22Rv1 (cell line): ENCODE measurements around the gene WDR83.

ENCODE experiments used
- H3K27ac ChIP-seq: fragments of 450-650 bp; 2 replicates; pipeline ENCODE4 v1.5.1; 2017
- ZFX ChIP-seq: fragments of 450-650 bp; IDR thresholded peaks from 2 replicates; pipeline ENCODE4 v1.6.1; 2017; ENCODE audit warnings: antibody characterized with exemption, borderline replicate concordance
- TF ChIP-seq, protein P1 (sequence below): fragments of 450-650 bp; IDR thresholded peaks from 2 replicates; pipeline ENCODE4 v1.5.1; 2017; ENCODE audit warnings: mild to moderate bottlenecking

The WDR83 gene

DNA sequence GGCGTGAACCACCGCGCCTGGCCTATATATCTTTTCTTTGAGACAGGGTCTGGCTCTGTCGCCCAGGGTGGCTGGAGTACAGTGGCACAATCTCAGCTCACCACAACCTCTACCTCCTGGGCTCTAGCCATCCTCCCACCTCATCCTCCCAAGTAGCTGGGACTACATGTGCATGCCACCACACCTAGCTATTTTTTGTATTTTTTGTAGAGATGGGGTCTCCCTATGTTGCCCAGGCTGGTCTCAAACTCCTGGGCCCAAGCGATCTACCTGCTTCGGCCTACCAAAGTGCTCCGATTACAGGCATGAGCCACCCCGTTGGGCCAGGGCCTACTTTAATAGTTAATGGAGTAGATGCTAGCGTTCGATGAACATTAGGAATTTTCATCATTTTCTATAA lies 53.7 kb downstream of the WDR83 start:
- H3K27ac ChIP-seq, result 0 out of 2 replicates have a peak overlapping the region, but pooled peaks have one; percentile 94
- TF ChIP-seq, protein P1, sequence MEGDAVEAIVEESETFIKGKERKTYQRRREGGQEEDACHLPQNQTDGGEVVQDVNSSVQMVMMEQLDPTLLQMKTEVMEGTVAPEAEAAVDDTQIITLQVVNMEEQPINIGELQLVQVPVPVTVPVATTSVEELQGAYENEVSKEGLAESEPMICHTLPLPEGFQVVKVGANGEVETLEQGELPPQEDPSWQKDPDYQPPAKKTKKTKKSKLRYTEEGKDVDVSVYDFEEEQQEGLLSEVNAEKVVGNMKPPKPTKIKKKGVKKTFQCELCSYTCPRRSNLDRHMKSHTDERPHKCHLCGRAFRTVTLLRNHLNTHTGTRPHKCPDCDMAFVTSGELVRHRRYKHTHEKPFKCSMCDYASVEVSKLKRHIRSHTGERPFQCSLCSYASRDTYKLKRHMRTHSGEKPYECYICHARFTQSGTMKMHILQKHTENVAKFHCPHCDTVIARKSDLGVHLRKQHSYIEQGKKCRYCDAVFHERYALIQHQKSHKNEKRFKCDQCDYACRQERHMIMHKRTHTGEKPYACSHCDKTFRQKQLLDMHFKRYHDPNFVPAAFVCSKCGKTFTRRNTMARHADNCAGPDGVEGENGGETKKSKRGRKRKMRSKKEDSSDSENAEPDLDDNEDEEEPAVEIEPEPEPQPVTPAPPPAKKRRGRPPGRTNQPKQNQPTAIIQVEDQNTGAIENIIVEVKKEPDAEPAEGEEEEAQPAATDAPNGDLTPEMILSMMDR, result no peak
- no peak for TF ChIP-seq ZFX

GRCh38 chr19:12720851-12721655 lies 54.4 kb downstream of the WDR83 start:
- peak overlapping the region; percentile 94 for H3K27ac ChIP-seq
- no peak for TF ChIP-seq ZFX
- TF ChIP-seq, protein P1, result no peak

- peak overlapping the region; percentile 94 for H3K27ac ChIP-seq
- no peak for TF ChIP-seq ZFX
- TF ChIP-seq, protein P1, result no peak
Measured at GRCh38 chr19:12721656-12722565, 55.3 kb downstream of the WDR83 start.

DNA sequence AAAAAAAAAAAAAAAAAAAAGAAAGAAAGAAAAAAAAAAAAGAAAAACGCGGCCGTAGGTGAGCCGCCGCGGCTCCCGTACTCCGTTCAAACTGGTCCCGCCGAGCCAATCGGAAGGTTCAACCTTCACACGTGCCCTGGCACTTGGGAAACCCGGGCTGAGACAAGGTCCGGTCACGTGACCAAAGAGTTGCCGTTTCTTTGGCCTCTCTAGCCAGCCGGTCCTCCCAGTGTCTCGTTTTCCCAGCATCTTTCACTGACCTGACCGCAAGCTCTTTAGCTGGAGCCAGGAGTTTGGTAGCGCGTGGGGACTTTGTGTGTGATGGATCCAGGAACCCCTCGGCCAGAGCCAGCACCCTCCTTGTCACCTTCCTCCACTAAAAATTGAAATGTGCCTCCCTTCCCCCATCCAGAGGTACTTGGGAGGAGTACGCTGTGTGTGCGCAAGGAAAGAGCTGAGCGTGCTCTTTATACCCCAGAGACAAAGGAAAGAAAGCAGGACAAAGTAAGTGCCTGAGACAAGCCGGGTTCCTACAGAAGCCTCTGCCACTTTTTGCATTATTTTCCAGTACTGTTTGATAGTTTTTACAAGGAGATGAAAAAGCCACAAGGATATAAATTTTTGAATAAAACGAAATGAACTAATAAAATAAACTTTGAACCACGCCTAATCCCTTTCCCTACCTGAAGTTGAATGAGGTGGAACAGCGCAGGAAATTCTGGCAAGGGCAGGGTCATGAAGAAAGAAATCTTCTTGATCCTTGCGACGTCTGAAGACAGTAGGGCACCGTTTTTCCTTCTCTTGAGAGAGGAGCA lies 56.2 kb downstream of the WDR83 start:
- H3K27ac ChIP-seq, result peak overlapping the region; percentile 94
- no peak for TF ChIP-seq ZFX

GRCh38 chr19:12723381-12723640 lies 56.7 kb downstream of the WDR83 start:
- peak overlapping the region; percentile 94 for H3K27ac ChIP-seq
- TF ChIP-seq, protein P1, result no peak
- TF ChIP-seq ZFX, result no peak

DNA sequence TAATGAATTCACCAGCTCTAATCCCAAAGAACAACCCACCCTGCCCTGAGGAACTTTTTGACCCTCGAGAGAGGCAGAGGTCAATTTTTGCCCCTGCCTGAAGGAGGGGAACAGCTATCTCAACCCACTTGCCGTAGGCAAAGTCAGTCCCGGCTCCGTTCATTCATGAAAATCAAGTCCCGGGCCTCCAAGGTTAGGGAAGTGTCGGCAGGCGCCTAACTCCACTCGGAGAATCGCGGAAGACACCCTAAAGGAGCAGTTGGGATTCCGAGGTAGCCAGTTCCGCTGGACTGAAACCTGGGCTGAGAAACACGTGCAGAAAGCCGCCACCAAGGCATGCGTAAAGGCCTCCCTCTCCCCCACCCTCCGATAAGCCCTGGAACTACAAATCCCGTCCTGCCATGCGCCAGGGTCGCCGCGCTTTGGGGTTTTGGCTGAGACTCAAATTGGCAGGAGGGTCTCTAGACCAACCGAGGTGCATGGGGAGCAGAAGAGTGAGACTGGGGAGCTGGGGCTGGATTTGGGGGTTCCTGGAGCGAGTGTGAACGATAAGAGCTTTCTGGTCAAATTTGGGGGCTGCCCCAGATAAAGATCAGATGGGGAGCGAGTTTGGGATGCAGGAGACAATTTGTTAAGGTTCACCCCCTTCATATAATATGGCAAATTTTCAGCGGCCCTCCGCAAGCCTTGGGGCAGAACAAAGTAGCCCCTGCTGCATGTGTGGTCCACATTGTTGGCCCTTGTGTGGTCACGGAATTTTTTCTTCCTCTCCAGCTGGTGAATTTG lies 57.2 kb downstream of the WDR83 start, which contains the start of gene TNPO2:
Gene TNPO2, minus strand, starts transcription at position 292 of the 786 bp plus-strand sequence. CDS start 2,955 bp downstream, outside the sequence.
- peak within 1 kb of the TSS; percentile 94 for H3K27ac ChIP-seq
- TF ChIP-seq, protein P1, result no peak
- TF ChIP-seq ZFX, result no peak
